AG04450 (cell line): ENCODE measurements around the gene NANOS1. TPM values are rescaled to one million over a fixed set of nuclear protein-coding genes. Genes with fewer than 3 reads are reported as not detected.

ENCODE experiments used
- CTCF ChIA-PET: fragments of 300-600, 350-600 bp; formaldehyde crosslinking; extraction: SDS; loops from one replicate; lab custom pipeline; 2022; ENCODE audit warnings: antibody characterized with exemption, inconsistent platforms; lab: Charles Lee
- POLR2A ChIA-PET: fragments of 350-600 bp; formaldehyde crosslinking; extraction: SDS; loops from one replicate; lab custom pipeline; 2021; ENCODE audit warnings: antibody characterized with exemption, inconsistent platforms; lab: Yijun Ruan, JAX
- DNase-seq: peaks from one replicate; pipeline ENCODE4 v3.0.0-alpha.2; 2011; ENCODE audit warnings: low read depth, low spot score
- H3K27ac ChIP-seq: one replicate; pipeline ENCODE4 v1.5.1; 2012; ENCODE audit warnings: low read depth, low read length, control low read depth
- H3K27me3 ChIP-seq: one replicate; pipeline ENCODE4 v1.6.0; 2012; ENCODE audit warnings: low read length; ENCODE audit not compliant: control insufficient read depth, insufficient read depth
- H3K4me3 ChIP-seq: 2 replicates; pipeline ENCODE4 v1.5.1; 2011; ENCODE audit warnings: mild to moderate bottlenecking, low read depth, low read length, control low read depth
- H3K9me3 ChIP-seq: 2 replicates; pipeline ENCODE4 v1.5.1; 2012; ENCODE audit warnings: low read length; ENCODE audit not compliant: control insufficient read depth, insufficient read depth
- CTCF ChIP-seq: IDR thresholded peaks from 2 replicates; pipeline ENCODE4 v1.5.1; 2011; ENCODE audit warnings: low read depth, low read length, control low read depth, inconsistent platforms
- polyA plus RNA-seq: library from polyadenylated mRNA; depleted of rRNA; stranded (reverse); fragments of >200 nt; gene quantifications from 2 replicates; pipeline ENCODE4 v1.2.3, GENCODE V29; 2011

NANOS1 gene
- polyA plus RNA-seq, 1 experiment, result 0.95 TPM

GRCh38 chr10:119061352-119061751 lies 31.8 kb downstream of the NANOS1 start:
- no peak for TF ChIP-seq CTCF

GRCh38 chr10:119061926-119062325 lies 32.4 kb downstream of the NANOS1 start:
- no peaks in the 10 kb centered on the region for H3K27me3 ChIP-seq
- H3K27ac ChIP-seq, result no peak overlapping the region
- ChIA-PET POLR2A (no interaction called here), CTCF (interaction anchor here (1.8 kb wide), 1 partner anchor 8 kb away, joined by 5 read pairs; no protein-coding TSS in a partner anchor)
- no peak for DNase-seq
- H3K9me3 ChIP-seq, result no peaks in the 10 kb centered on the region
- TF ChIP-seq CTCF, result no peak
- no peak overlapping the region for H3K4me3 ChIP-seq

More at GRCh38 chr10:119061352-119061751, 31.8 kb downstream of the NANOS1 start:
- H3K27ac ChIP-seq, result no peak overlapping the region
- DNase-seq, result no peak
- CTCF ChIA-PET, result no interaction called here
- POLR2A ChIA-PET, result no interaction called here
- no peak overlapping the region for H3K4me3 ChIP-seq
- no peaks in the 10 kb centered on the region for H3K9me3 ChIP-seq
- no peaks in the 10 kb centered on the region for H3K27me3 ChIP-seq

GRCh38 chr10:119070395-119071165 lies 41.1 kb downstream of the NANOS1 start:
- no peak for TF ChIP-seq CTCF
- Histone ChIP-seq H3K9me3 (no peaks in the 10 kb centered on the region), H3K4me3 (no peak overlapping the region), H3K27me3 (no peaks in the 10 kb centered on the region), H3K27ac (no peak overlapping the region)
- POLR2A ChIA-PET, result no interaction called here
- CTCF ChIA-PET, result interaction anchor here (0.5 to 0.8 kb wide), 3 partner anchors 17 to 42 kb away, joined by 3 to 4 read pairs (median 3); no protein-coding TSS in a partner anchor
- DNase-seq, result no peak

- DNase-seq, result no peak
- TF ChIP-seq CTCF, result no peak
- Histone ChIP-seq H3K4me3 (no peak overlapping the region), H3K27me3 (no peaks in the 10 kb centered on the region), H3K27ac (no peak overlapping the region), H3K9me3 (no peaks in the 10 kb centered on the region)
- ChIA-PET CTCF (no interaction called here), POLR2A (no interaction called here)
Measured at GRCh38 chr10:119073584-119073983, 44.1 kb downstream of the NANOS1 start.

- CTCF ChIA-PET, result interaction anchor here (1.3 kb wide), 1 partner anchor 26 kb away, joined by 3 read pairs; the partner anchor contains the start of gene DENND10
- Histone ChIP-seq H3K9me3 (peaks cover 6% of the 10 kb centered on the region; the same call in 1 of the 2 replicates), H3K27me3 (no peaks in the 10 kb centered on the region), H3K4me3 (peak overlapping the region; percentile 93), H3K27ac (no peak overlapping the region)
- no peak for DNase-seq
- no peak for TF ChIP-seq CTCF
- POLR2A ChIA-PET, result interaction anchor here (0.7 kb wide), 1 partner anchor 406 kb away, joined by 3 read pairs; no protein-coding TSS in a partner anchor
Measured at GRCh38 chr10:119078422-119079179, 49.1 kb downstream of the NANOS1 start.
